NCI-H1694 (cell line): Measurements from ENCODE around the gene NEU4.
"Not testable (repeated sequence)": the region's sequence is repeated elsewhere in the genome, so short reads cannot be mapped to it uniquely, and the experiment has no call there.

Experiments used
- DNase-seq: peaks from one replicate; lab custom pipeline; 2025; lab: John Stamatoyannopoulos, UW

Gene NEU4

GRCh38 chr2:241775223-241776177, 33.5 kb upstream of the NEU4 start:
- no peak for DNase-seq

- no peak for DNase-seq
Measured at GRCh38 chr2:241776336-241777169, 32.4 kb upstream of the NEU4 start, which contains the start of gene GAL3ST2. Gene GAL3ST2 (plus strand): TSS chr2:241776822. CDS start chr2:241776956, 134 bp downstream.

GRCh38 chr2:241777170-241777685, 31.8 kb upstream of the NEU4 start:
- DNase-seq = no peak

GRCh38 chr2:241777686-241778627, 31.0 kb upstream of the NEU4 start:
- no peak for DNase-seq

- DNase-seq = no peak
Measured at GRCh38 chr2:241780939-241781569, 27.9 kb upstream of the NEU4 start.

- not testable (repeated sequence) for DNase-seq
Measured at GRCh38 chr2:241782053-241782452, 26.9 kb upstream of the NEU4 start.

GRCh38 chr2:241788135-241788534, 20.9 kb upstream of the NEU4 start:
- DNase-seq = no peak

GRCh38 chr2:241788572-241788971, 20.4 kb upstream of the NEU4 start:
- no peak for DNase-seq

GRCh38 chr2:241791385-241791784, 17.6 kb upstream of the NEU4 start:
- DNase-seq = not testable (repeated sequence)

GRCh38 chr2:241793385-241793784, 15.6 kb upstream of the NEU4 start:
- no peak for DNase-seq

GRCh38 chr2:241794250-241794823, 14.7 kb upstream of the NEU4 start:
- no peak for DNase-seq

GRCh38 chr2:241795021-241795999, 13.7 kb upstream of the NEU4 start:
- no peak for DNase-seq

GRCh38 chr2:241796209-241796608, 12.8 kb upstream of the NEU4 start:
- no peak for DNase-seq

GRCh38 chr2:241796610-241797138, 12.3 kb upstream of the NEU4 start:
- DNase-seq = no peak

- no peak for DNase-seq
Measured at GRCh38 chr2:241797441-241798080, 11.4 kb upstream of the NEU4 start.

GRCh38 chr2:241798081-241798630, 10.8 kb upstream of the NEU4 start:
- no peak for DNase-seq

- no peak for DNase-seq
Measured at GRCh38 chr2:241798631-241799521, 10.1 kb upstream of the NEU4 start.
